DMS79 (cell line): ENCODE data around the gene PLXNA2.

Source experiments
- DNase-seq: peaks from one replicate; lab custom pipeline; 2025; lab: John Stamatoyannopoulos, UW

The PLXNA2 gene

GRCh38 chr1:208179263-208179816 lies 64.8 kb downstream of the PLXNA2 start:
- DNase-seq = peak; percentile 27

GRCh38 chr1:208178091-208178529 lies 66.1 kb downstream of the PLXNA2 start:
- peak; percentile 63 for DNase-seq

GRCh38 chr1:208177656-208178055 lies 66.5 kb downstream of the PLXNA2 start:
- peak; percentile 82 for DNase-seq

- no peak for DNase-seq
Measured at GRCh38 chr1:208176649-208177048, 67.5 kb downstream of the PLXNA2 start.

- no peak for DNase-seq
Measured at GRCh38 chr1:208175508-208175895, 68.7 kb downstream of the PLXNA2 start.

GRCh38 chr1:208174731-208175507 lies 69.3 kb downstream of the PLXNA2 start:
- no peak for DNase-seq

GRCh38 chr1:208174200-208174599 lies 70.0 kb downstream of the PLXNA2 start:
- DNase-seq = no peak

- no peak for DNase-seq
Measured at GRCh38 chr1:208173749-208174148, 70.4 kb downstream of the PLXNA2 start.

GRCh38 chr1:208172423-208173145 lies 71.6 kb downstream of the PLXNA2 start:
- DNase-seq = no peak

- DNase-seq = no peak
Measured at GRCh38 chr1:208171616-208172422, 72.4 kb downstream of the PLXNA2 start.

GRCh38 chr1:208170252-208170651 lies 73.9 kb downstream of the PLXNA2 start:
- DNase-seq = peak; percentile 72

- no peak for DNase-seq
Measured at GRCh38 chr1:208169081-208169879, 74.9 kb downstream of the PLXNA2 start.

GRCh38 chr1:208167261-208167869 lies 76.8 kb downstream of the PLXNA2 start:
- no peak for DNase-seq

GRCh38 chr1:208166340-208167138 lies 77.6 kb downstream of the PLXNA2 start:
- DNase-seq = no peak

GRCh38 chr1:208165659-208166058 lies 78.5 kb downstream of the PLXNA2 start:
- DNase-seq = no peak

- no peak for DNase-seq
Measured at GRCh38 chr1:208164609-208165008, 79.6 kb downstream of the PLXNA2 start.

GRCh38 chr1:208163539-208163938 lies 80.6 kb downstream of the PLXNA2 start:
- DNase-seq = no peak

- no peak for DNase-seq
Measured at GRCh38 chr1:208162903-208163302, 81.3 kb downstream of the PLXNA2 start.

- no peak for DNase-seq
Measured at GRCh38 chr1:208161656-208162375, 82.4 kb downstream of the PLXNA2 start.
